ENCODE data around the gene MYLK2. TPM values are rescaled to one million over a fixed set of nuclear protein-coding genes. Genes with fewer than 3 reads are reported as not detected.

Gene MYLK2
- total RNA-seq, 4 donors from 2014 or later = 0.21 to 0.69 TPM; not detected in 2

DNA sequence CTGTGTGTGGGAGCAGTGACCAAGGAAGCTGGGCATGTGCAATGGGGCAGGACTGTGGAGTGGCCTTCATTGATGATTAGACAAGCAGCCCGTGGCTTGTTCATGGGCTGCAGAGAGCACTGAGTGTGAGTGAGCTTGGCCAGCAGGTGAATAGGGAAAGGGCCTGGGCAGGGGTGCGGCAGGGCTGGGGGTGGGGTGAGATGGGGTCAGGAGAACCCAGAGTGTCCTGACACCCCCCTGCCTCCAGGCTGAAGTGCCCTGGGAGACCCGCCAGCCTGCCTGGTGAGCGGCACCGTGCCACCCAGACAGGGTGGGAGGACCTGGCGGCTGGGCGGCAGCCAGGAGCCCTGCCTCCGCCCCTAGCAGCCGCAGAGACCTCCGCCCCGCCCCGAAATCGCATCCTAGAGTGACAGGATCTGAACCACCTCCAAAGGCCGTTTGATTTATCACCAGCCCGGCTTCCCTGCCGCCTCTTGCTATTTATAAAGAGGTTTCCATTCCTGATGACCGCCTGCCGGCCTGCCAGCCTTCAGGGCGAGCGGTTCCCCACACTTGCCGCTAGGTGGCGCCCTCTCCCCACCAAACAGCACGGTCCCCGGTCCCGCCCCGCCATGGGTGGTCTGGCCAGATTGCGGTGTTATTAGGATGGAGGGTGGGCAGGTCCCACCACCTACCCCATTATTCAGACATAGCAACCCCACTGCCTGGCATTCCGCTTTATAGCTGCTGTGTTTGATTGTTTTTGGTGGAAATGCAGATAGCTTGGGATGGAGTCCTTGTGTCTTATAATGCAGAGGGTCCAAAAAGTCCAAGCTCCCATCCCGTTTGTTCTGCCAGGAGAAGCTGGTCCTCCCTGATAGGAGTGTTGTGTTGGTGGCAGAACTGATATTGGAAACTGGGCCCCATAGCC, 3.5 kb downstream of the MYLK2 start:
- peak; percentile 72 to 83 for DNase-seq
- H3K4me1 ChIP-seq = no peaks in the 10 kb centered on the region
- no peak for TF ChIP-seq POLR2A (IDR thresholded peaks at IDR 0.05)
- TF ChIP-seq, protein P1, sequence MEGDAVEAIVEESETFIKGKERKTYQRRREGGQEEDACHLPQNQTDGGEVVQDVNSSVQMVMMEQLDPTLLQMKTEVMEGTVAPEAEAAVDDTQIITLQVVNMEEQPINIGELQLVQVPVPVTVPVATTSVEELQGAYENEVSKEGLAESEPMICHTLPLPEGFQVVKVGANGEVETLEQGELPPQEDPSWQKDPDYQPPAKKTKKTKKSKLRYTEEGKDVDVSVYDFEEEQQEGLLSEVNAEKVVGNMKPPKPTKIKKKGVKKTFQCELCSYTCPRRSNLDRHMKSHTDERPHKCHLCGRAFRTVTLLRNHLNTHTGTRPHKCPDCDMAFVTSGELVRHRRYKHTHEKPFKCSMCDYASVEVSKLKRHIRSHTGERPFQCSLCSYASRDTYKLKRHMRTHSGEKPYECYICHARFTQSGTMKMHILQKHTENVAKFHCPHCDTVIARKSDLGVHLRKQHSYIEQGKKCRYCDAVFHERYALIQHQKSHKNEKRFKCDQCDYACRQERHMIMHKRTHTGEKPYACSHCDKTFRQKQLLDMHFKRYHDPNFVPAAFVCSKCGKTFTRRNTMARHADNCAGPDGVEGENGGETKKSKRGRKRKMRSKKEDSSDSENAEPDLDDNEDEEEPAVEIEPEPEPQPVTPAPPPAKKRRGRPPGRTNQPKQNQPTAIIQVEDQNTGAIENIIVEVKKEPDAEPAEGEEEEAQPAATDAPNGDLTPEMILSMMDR (IDR thresholded peaks at IDR 0.05) = peak; percentile 98 to 99 (median 98)
- no peak overlapping the region for H3K4me3 ChIP-seq
- no peaks in the 10 kb centered on the region for H3K27me3 ChIP-seq
- H3K27ac ChIP-seq = no peak overlapping the region
- no peaks in the 10 kb centered on the region for H3K9me3 ChIP-seq
- intact Hi-C loops (cut with DNase I; ENCODE audit: low total_unique reads) = loop anchor here (5.0 kb wide), 2 partner anchors 210 to 270 kb away; no protein-coding TSS in a partner anchor
- no peaks in the 10 kb centered on the region for H3K36me3 ChIP-seq

DNA sequence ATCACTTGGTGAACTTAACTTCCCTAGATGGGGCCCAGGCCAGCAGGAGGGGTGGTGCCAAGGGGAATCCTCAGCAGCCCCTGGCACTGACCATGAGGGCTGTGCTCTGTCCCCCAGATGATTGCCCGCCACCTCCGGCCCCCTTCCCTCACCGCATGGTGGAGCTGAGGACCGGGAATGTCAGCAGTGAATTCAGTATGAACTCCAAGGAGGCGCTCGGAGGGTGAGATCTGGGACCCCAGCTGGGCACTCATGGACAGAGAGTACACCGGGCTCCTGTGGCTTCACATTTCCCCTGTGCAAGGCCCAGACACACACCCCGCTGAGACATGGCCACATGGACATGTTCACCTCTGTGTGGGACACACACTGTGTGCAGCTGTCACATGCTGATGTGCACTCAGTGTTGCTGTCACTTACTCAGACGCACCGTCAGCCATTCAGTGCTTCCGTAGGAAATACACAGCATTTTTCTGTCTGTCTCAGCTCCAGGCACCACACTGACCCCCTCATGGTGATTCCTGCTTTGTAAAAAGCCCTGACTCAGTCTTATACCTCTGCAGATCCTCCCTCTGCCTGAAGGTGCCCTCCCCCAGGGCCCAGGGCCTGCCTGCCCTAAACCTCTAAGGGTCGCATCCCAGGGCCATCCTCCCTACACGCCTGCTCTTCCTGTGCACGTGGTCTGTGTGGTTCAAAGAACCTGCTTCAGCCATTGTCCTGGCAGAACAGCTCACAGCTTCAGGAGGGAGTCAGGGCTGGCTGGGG, 4.4 kb downstream of the MYLK2 start:
- H3K4me1 ChIP-seq = no peaks in the 10 kb centered on the region
- no peak for DNase-seq
- H3K36me3 ChIP-seq = no peaks in the 10 kb centered on the region
- no peaks in the 10 kb centered on the region for H3K9me3 ChIP-seq
- no peak overlapping the region for H3K4me3 ChIP-seq
- H3K27ac ChIP-seq = no peak overlapping the region
- intact Hi-C loops (cut with DNase I; ENCODE audit: low total_unique reads) = loop anchor here (5.0 kb wide), 2 partner anchors 209 to 269 kb away; no protein-coding TSS in a partner anchor
- H3K27me3 ChIP-seq = no peaks in the 10 kb centered on the region
- TF ChIP-seq, protein P1 (IDR thresholded peaks at IDR 0.05) = no peak
- no peak for TF ChIP-seq POLR2A (IDR thresholded peaks at IDR 0.05)

- no peak for DNase-seq
- TF ChIP-seq POLR2A (IDR thresholded peaks at IDR 0.05) = no peak
- TF ChIP-seq, protein P1 (IDR thresholded peaks at IDR 0.05) = no peak
- H3K4me1 ChIP-seq = no peaks in the 10 kb centered on the region
- no peak overlapping the region for H3K4me3 ChIP-seq
- H3K27ac ChIP-seq = no peak overlapping the region
- intact Hi-C loops (cut with DNase I; ENCODE audit: low total_unique reads) = loop anchor here (5.0 kb wide), 2 partner anchors 208 to 268 kb away; no protein-coding TSS in a partner anchor
- H3K9me3 ChIP-seq = no peaks in the 10 kb centered on the region
- no peaks in the 10 kb centered on the region for H3K36me3 ChIP-seq
- H3K27me3 ChIP-seq = no peaks in the 10 kb centered on the region
These were observed 4.9 kb downstream of the MYLK2 start for GRCh38 chr20:31824125-31824485.

- H3K4me1 ChIP-seq = no peaks in the 10 kb centered on the region
- no peaks in the 10 kb centered on the region for H3K36me3 ChIP-seq
- no peak for TF ChIP-seq POLR2A (IDR thresholded peaks at IDR 0.05)
- TF ChIP-seq, protein P1 (IDR thresholded peaks at IDR 0.05) = no peak
- H3K27me3 ChIP-seq = no peaks in the 10 kb centered on the region
- H3K4me3 ChIP-seq = no peak overlapping the region
- no peak for DNase-seq
- intact Hi-C loops (cut with DNase I; ENCODE audit: low total_unique reads) = loop anchor here (5.0 kb wide), 2 partner anchors 208 to 268 kb away; no protein-coding TSS in a partner anchor
- H3K9me3 ChIP-seq = no peaks in the 10 kb centered on the region
- H3K27ac ChIP-seq = no peak overlapping the region
These were observed 5.6 kb downstream of the MYLK2 start for GRCh38 chr20:31824554-31825313.

Data from uterus (tissue), 4 donors.